Embryonic facial prominence (tissue), 1 donor: ENCODE results near the gene PRDM16.

Source experiments
- DNase-seq: peaks from one replicate; pipeline ENCODE4 v3.0.0-alpha.2; 2016; ENCODE audit errors: extremely low spot score

Gene PRDM16

DNA sequence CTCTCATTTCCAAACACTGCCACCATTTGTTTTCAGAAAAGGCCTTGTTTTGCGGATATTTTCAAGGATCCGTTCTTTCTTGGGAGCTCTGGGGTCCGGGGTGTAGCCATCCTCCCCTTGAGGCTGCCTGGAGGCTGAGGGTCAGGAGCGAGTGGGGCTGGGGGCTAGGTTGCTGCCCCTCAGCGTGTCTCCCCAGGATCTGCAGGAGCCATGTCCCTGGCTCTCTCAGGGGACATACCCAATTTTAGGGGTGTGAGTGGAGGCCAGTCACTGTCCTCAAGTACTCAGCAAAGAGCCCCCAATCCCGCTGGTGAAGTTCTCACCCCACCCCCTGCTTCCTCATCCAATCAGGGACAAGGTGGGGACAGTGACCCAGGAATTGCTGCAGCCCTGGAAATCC is 15.0 kb upstream of the PRDM16 start:
- no peak for DNase-seq

DNA sequence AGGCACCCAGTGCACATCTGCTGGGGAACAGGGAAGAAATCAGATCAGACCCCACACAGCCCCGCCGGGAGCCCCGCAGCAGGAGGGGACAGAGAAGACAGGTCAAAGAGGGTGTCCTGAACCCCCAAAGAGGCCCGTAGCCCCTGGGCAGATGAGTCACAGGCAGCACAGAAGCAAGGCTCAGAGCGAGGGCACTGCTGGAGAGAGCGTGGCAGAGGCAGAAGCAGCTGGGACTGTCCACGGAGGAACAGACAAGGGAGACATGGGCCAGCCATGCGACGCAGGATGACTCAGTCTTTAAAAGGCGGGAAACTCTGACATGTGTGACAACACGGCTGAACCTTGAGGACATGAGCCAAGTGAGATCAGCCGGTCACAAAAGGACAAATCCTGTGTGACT is 14.5 kb upstream of the PRDM16 start:
- no peak for DNase-seq

DNA sequence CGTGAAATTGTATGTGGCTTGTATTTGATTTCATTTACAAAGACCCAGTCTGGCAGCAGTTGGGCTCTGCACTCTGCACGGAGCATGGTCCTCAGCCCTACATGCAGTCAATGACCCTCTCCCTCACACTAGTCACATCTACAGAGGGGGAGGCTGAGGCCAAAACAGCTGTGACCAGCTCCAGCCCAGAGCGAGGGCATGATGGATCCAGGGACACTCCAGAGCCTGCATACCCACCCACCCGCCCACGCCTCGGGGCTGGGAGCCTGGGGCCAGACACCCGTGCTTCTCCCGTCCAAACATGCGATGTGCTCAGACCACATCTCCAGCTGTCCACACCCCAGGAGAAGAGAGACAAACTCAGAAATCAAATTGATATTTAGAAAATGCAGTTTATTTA is 14.0 kb upstream of the PRDM16 start:
- no peak for DNase-seq

DNA sequence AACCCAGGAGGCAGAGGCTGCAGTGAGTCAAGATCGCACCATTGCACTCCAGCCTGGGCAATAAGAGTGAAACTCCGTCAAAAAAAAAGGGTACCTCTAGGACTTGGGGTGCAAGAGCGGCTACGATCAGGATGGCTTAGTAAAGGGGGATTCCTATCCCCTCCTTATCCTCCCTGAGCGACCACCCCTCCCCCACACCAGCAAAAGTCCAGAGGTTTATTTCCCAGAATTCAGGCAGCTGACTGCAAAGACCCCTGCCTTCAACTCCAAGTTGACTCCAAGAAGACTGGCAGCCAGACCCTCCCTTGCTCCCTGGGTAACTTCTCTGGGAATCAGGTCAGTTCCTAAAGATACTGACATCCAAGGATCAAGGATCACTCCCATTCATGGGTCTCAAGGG is 12.4 kb upstream of the PRDM16 start:
- no peak for DNase-seq

DNA sequence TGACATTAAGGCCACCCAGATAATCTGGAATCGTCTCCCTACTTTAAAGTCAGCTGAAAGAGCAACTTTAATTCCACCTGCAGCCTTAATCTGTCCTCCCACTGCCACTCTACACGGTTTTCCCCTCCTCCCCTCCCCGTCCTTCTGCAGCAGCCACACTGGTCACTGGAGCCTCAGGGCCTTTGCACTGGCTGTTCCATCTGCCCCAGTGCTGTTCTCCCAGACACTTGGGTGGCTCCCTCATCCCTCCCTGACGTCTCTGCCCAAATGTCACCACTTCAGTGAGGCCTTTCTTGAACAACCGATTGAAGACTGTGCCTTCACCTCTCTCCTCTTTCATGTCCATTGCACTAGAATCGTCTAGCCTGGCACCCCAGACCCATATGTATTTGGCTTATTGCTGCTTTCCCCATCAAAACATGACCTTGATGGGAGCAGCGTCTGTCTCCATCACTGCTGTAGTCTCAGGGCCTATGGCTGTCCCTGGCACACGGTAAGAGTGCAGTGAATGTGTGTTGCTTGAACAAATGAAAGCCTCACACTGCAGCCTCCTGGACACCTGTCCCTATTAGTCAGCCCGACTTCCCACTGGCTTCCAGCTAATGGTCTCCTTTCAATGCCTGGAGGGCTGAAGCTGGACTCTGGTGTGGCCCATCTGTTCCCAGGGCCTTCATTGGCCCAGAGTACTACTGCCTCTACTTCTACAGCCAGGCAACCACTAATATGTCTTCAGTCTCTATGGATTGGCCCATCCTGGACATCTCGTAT is 10.6 kb upstream of the PRDM16 start:
- no peak for DNase-seq

DNA sequence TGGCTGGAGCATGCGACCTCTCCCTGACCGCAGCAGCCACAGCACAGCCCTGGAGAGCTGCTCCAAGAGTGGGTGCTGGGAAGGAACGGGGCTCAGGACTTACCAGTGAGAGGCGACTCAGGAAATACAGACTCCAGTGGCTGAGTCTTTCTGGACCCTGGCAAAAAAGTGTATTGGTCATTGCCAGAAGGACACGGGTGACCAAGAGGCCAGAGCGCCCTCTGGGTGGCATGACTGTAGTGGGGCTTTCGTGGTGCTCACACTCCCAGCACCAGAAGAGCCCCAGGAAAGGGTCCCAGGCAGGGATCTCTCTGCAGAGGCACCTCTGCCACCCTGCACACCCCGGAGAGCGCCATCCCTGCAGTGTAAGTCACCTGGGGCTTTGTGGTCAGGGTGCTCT is 8.9 kb upstream of the PRDM16 start:
- no peak for DNase-seq

DNA sequence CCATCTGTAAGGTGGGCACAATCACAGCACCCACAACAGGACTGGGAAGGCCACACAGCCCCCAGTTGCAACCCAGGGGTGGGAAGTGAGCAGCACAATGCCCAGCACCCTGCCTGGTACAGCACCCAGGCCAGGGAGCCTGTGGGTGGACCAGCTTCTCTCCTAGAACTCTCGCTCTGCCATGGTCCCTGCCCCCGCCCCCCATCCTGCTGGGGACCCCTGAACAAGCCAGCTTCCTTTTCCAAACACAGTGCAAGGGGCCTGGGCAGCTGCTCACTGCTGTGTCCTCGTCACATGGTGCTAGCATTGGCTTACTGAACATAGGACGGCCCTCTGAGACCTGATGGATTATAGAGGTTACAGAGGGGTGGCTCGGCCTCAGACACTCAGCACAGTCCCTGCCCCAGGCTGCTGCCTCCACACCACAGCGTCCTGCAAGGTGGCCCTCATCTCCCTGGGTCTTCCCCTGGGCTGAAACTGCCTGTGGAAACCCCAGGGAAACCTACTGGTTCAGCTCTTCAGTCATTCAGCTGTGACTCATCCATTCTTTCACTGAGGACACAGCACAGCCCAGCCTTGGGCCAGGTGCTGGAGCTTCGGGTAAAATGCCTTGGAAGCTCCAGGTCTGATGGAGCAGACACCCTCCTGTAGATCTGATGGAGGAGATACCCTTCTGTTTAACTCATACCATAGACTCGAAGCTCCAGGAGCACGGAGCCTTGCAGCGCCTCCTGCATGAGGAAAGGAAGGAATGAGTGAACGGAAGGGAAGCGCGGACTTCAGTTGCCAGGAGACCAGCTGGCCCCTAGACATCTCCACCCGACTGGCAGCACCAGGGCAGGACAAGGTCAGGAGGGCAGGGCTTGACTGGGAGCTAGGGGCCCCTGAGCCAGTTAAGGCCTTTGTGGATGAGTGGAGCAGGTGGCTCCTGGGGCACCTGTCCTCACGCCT is 8.1 kb upstream of the PRDM16 start:
- DNase-seq: no peak

DNA sequence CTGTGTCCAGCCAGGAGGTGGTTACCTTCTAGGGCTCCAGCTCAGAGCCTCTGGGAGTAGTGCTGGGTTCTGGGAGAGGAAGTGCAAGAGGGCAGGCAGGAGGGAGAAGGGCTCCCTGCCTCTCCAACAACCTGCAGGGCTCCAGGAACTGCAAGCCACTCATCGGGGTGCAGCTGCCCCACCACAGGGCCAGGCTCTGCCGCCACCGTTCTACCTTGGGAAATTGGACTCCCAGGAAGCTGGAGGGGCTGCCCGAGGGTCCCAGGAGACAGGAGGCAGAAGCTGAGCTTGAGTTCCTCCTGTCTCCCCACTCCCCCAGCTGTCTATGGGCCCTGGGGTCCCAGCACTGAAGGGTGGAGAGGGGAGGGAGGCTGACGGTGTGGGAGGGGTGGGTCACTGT is 7.4 kb upstream of the PRDM16 start:
- DNase-seq: no peak

DNA sequence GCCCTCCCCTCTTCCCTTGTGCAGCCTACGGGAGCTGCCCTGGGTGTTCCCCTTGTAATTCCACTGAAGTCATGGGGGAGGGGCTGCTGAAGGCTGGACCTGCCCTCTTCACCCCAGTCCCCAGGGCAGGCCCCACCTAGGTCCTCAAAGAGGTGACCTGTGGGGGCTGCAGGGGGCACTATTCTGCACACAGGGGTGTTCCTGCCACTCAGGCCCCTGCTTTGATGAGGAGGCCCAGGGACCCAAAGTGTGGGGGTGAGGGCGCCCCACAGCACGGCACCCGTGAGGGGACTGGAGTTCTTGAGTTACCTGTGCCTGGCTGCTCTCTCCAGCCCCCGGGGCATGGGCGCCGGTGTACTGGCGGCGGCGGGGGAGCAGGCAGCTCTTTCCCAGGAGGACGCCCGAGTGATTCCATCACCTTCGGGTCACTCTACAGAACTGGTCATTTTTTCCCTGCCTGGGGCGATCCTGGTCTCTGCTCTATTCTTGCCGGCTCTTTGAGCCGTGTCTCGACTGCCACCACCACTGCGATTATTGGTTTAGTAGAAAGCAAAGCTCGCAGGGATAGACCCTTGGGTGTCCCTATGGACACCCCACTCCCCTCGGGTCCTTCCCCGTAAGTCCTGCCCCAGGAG is 6.9 kb upstream of the PRDM16 start:
- DNase-seq: no peak

DNA sequence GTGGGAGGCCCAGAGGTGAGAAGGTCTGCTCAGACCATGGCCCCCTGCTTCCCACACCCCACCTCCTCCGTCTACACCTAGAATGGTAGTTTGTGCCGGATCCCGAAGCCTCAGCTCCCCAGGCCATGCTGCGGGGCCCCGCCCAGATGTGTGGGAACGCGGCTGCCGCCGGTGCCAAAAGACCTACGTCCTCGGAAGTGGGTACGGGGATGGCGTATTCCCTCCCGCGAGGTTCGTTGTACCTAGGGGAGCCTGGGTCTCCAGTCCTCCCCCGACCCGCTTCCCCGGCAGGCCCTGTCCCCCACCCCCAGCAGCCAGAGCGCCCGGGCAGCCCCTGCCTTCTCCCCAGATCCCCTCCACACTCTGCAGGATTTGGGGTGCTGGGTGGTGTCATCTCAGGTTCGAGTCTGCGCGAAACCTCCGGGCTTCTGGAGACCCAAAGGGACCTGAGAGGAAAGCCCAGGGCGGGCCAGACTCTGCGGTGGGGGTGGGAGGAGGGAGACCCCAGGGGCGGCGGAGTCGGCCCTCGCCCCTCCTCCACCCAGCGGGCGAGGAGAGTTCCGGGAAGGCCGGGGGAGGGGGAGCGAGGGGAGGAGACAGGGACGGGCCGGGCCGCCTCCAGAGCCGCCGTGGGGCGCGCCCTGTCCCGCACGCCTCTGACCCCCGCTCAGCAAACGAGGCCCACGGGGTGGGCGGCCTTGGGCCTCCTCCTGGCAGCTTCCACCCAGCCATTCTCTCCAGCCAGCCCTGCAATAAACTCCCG is 6.2 kb upstream of the PRDM16 start:
- no peak for DNase-seq

DNA sequence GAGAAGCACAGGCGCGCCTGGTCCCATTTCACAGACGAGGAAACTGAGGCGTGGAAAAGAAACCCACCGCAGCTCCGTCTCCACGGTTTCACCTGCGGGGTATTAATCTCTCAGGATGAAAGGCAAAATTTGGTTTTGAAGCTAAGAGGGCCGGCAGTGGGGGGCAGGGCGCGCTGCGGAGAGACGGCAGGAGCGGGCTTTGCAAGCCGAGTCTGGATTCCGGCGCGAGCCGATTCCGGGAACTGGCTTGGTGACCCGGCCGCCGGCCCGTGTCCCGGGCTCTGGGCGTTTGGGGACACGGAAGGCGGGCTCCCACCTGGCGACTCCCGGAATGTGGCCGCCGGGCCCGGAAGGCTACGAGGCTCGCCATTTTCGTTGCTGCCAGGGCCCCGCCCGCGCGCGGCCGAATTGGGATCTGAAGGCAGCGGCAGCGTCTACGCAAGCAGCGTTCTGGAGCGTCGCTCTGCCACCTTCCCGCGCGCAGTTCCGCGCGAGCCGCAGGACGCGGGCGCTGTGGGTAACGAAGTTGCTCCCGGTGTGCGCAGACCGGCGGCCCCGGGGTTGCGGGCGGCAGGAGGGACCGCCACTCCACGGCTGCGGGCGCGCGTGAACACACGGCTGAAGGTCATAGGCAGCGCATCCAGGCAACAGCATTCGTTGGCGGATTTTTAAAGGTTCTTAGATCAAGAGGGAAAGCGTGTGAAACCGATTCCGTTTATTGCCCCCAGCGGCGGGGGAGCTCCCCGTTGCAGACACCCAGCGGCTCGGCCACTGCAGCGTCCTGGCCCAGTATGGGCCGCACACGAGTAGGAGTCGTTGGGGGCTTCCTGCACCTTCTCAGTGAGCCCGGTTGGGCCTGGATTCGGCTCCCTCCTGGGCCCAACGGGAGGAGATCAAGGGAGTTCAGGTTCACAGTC is 5.4 kb upstream of the PRDM16 start:
- no peak for DNase-seq

DNA sequence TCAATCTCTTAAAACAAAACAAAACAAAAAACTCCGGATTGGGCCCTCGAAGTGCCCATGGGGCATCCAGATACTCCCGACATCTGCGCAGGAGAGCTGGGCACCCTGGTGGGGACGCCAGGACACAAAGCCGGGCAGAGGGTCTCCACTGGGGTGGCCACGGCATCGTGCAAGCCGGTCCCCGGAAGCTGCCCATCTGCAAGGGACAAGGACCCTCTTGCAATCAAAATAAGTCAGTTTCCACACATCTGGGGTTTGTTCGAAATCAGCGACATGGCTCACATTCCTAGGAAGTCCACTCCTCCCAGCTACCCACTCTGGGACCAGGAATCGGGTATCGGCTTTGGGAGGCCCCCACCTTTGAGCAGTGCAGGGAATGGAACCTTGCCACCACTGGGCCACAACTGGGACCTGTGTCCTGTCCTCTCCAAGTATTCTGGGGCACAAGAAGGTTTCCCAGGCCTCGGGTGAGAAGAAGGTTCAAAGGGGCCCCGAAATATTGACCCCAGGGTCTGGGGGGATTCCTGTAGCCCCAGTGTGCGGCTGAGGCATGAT is 4.6 kb upstream of the PRDM16 start:
- DNase-seq: no peak

DNA sequence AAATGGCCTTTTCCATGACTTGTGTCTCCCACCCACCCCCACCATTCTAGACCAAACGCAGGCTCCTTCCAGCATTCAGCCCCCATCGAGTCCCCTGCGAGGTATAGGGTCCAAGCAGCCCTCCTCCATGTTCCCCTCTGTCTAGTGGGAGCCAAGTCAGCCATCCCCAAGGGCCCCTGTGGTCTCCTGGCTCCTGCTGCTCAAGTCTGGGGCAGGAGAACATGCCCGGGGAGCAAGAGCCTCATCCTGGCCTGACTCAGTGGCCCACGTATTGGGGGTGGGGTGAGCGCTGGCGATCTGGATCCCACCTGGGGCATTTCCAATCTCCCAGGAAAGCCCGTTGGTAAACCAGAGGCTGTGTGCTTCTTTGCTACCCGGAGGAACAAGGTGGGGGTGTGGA is 4.1 kb upstream of the PRDM16 start:
- DNase-seq: no peak

DNA sequence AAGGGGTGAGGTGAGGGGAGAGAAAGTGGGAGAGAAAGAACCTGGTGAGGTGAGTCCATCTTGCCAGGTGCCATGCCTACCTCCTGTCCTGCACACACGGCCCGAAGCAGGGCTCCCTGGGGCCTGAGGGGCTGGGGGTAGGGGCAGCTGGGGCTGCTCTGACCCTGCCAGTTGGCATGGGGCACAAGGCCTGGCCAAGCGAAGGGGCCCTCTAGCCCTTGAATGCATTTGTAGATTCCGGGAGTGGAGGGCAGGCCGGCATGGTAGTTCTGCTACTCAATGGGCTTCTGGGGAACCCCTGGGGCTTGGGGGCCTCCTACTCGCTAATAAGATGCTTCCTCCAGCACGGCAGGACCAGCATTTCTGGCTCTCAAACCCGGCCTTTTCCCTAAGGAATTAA is 3.6 kb upstream of the PRDM16 start:
- DNase-seq: no peak

DNA sequence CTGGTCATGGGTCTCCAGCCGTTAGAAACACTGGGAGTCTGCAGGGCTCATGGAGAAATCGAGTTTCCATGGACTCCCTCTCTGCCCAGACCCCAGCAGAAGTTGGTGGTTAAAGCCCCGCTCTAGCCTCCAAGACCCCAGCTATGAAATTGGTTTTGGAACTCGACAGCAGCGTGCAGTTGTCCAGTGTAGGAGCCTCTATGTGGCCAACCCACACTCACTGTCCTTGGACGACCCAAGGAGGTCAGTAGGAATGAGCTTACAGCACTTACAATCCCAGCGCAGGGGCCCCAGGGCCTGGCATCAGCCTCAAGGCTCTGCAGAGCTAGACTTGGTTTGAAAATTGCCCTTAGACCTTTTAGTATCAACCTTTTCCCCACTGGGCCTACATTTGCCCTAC is 3.2 kb upstream of the PRDM16 start:
- no peak for DNase-seq

DNA sequence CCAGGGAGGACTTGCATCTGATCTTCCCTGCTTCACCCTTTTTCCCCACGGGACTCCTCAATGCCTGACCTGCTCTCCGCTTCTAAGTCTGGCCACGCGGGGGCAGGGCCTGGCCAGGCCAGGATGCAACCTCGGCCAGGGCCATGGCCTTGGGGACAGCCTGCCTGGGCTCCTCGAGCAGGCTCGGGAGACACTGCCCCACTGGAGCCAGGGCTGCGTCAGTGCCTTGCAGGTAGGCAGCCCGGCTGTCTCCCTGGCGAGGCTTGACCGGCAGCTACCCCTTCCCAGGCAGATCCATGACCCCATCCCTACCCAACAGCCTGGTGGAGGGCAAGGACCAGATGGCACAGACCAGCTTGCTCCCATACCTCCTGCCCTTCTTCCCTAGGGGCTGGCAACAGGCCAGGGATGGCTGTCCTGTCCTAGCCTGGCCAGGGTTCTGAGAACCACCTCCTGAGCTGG is 2.7 kb upstream of the PRDM16 start:
- no peak for DNase-seq

DNA sequence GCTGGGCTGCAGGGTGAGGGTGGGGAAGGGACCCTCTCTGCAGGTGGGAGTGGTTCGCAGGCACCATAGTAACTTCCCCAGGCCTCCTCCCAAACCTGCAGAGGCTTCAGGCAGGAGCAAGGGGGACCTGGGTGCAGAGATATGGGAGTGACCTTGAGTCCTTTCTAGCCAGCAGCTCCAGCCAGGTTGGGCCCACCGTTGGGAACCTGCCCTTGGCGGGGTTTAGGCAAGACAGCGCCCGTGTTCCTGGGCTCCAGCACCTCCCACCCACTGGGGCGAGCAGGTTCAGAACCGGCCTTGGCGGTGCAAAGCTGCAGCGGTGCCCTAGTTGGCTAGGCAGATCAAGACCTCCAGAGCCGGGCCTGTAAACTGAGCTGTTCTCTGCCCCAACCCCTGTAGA is 2.2 kb upstream of the PRDM16 start:
- DNase-seq: no peak

DNA sequence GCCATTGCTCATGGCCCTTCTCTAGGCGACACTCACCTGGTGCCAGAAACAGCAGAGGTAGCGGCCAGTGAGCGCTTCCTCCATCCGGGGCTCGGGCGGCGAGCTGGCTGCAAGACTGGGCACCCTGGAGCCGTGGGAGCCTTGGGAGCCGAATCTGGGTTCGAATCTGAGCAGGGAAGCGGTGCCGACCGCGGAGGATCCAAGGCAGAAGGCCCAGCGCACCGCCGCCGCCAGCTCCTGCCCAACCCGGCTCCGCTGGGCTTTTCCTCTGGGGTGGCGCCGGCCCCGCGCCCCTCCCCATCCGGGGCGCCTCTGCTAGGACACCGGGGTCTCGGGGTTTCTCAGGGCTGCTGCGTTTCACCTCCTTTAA is 1.7 kb upstream of the PRDM16 start:
- no peak for DNase-seq

DNA sequence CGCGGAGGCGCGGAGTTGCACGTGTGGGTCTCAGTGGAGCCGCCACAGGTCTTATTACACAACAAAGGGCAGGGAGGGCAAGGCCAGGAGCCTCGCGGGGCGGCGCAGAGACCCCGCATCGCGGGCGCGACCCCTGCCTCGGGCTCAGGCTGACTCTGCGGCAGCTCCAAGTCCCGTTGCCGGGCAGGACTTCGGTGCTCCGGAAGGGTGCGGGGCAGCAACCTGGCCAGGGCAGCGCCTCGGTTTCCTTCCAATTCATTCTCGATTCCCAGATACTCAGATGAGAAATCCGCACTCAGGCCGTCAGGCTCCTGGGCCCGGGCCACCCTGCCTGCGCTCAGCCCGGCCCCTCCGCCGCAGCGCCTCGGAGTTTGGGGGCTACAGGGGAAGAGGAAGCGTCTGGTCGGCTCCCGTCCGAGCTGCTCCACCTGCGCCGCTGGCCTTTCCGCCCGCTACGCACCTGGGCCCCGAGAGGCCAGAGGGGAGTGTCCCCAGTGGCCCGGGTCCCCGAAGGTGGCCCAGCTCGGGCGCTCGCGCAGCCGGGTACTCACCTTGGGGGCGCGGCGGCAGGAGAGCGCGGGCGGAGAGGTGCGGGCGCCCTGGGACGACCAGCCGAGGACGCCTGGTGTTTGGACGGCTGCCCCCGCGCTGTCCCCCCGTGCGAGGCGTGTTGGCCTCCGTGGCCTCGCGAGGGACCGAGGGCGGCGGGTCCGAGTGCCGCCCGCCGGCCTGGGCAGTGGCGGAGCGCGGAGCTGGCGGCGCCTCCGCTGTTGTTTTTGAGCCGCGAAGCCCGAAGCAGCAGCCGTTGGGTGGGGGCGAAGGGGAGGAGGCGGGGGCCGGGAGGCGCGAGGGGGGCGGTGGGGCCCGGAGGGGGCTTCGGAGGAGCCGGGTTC is 1.1 kb upstream of the PRDM16 start:
- DNase-seq: no peak
